PC-3 (cell line): ENCODE data around the gene RGPD3.
"Not testable (repeated sequence)": the region's sequence is repeated elsewhere in the genome, so short reads cannot be mapped to it uniquely, and the experiment has no call there.

Experiments used
- CTCF ChIP-seq: fragments of 300-600 bp; sonication (generic); conservative IDR thresholded peaks from 2 replicates; pipeline ENCODE4 v1.5.1; 2017; ENCODE audit warnings: antibody characterized with exemption, low read depth, mild to moderate bottlenecking, low read length
- EZH2 ChIP-seq: fragments of 300-600 bp; sonication (generic); IDR thresholded peaks from one replicate; pipeline ENCODE4 v1.6.1; 2017; ENCODE audit warnings: antibody characterized with exemption, mild to moderate bottlenecking, low read length; ENCODE audit not compliant: unreplicated experiment

DNA sequence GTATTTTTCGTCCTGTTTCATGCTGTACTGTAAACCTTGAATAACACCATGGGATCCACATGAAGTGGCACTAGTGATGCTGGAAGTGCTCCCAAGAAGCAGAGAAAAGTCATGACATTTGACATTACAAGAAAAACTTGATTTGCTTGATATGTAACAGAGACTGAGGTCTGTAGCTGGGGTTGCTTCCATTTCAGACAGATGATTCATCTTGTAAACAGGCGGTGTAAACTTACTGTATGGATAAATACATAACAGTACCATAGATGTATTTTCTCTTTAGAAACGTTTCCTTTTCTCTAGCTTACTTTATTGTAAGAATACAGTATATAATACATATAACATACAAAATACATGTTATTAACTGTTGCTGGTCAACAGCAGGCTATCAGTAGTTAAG, 88.6 kb downstream of the RGPD3 start:
- not testable (repeated sequence) for TF ChIP-seq EZH2, CTCF
